Measurements from ENCODE around the gene TMEM203.

TMEM203 gene

GRCh38 chr9:137228968-137229896 is 23.8 kb upstream of the TMEM203 start:
- DNase-seq (ENCODE audit: low read depth): no peak

- DNase-seq (ENCODE audit: low read depth): no peak
Observed at GRCh38 chr9:137228506-137228967, 23.1 kb upstream of the TMEM203 start.

GRCh38 chr9:137227853-137228505 is 22.5 kb upstream of the TMEM203 start:
- DNase-seq (ENCODE audit: low read depth): no peak

- no peak for DNase-seq (ENCODE audit: low read depth)
Observed at GRCh38 chr9:137227054-137227852, 21.8 kb upstream of the TMEM203 start, which contains the start of gene RNF224. Gene RNF224 (plus strand): TSS chr9:137227502. CDS start chr9:137228336, 834 bp downstream.

- no peak for DNase-seq (ENCODE audit: low read depth)
Observed at GRCh38 chr9:137226338-137227053, 21.0 kb upstream of the TMEM203 start.

GRCh38 chr9:137225699-137226331 is 20.4 kb upstream of the TMEM203 start:
- DNase-seq (ENCODE audit: low read depth): no peak

GRCh38 chr9:137224830-137225694 is 19.6 kb upstream of the TMEM203 start, which contains the start of gene CYSRT1:
Gene CYSRT1 (plus strand): TSS chr9:137225174. CDS start chr9:137225622, 448 bp downstream.
- no peak for DNase-seq (ENCODE audit: low read depth)

GRCh38 chr9:137223078-137223970 is 17.9 kb upstream of the TMEM203 start:
- peak; percentile 97 for DNase-seq (ENCODE audit: low read depth)

- no peak for DNase-seq (ENCODE audit: low read depth)
Observed at GRCh38 chr9:137222190-137223077, 17.0 kb upstream of the TMEM203 start, which contains the start of gene RNF208. Gene RNF208 (minus strand): TSS chr9:137222240. CDS start chr9:137221212, 1,028 bp downstream.

GRCh38 chr9:137221506-137222111 is 16.2 kb upstream of the TMEM203 start:
- DNase-seq (ENCODE audit: low read depth): no peak

- DNase-seq (ENCODE audit: low read depth): no peak
Observed at GRCh38 chr9:137221095-137221505, 15.7 kb upstream of the TMEM203 start.

- no peak for DNase-seq (ENCODE audit: low read depth)
Observed at GRCh38 chr9:137220317-137221094, 15.1 kb upstream of the TMEM203 start.

- DNase-seq (ENCODE audit: low read depth): no peak
Observed at GRCh38 chr9:137219757-137220316, 14.4 kb upstream of the TMEM203 start.

GRCh38 chr9:137218754-137219271 is 13.4 kb upstream of the TMEM203 start:
- no peak for DNase-seq (ENCODE audit: low read depth)

- no peak for DNase-seq (ENCODE audit: low read depth)
Observed at GRCh38 chr9:137218212-137218753, 12.8 kb upstream of the TMEM203 start.
